HG03354 (cell line): ENCODE measurements around the gene CDA.

Source experiments
- ATAC-seq: cut with Tn5 transposase; IDR thresholded peaks from one replicate; pipeline ENCODE4 v1.9.1; 2021; ENCODE audit warnings: mild to moderate bottlenecking; ENCODE audit not compliant: unreplicated experiment, poor library complexity, severe bottlenecking

Gene CDA

DNA sequence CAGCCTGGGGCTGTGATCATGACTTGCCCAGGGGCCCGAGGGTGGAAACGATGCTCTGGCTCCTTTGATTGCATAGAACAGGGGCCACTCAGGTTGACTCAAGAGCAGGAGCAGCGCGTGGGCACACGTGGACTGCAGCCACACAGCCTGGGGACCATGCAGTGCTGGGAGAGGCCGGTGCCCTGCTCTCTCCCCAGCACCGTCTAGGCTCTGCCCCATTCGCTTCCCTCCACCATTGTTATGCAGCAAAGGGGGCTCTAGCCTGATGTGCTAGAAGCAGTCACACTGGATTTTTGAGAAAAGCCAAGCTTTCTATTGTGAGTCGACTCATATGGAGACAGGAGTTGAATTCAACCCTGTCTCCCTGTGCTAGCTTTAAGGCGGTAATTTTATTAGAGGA, 53.1 kb downstream of the CDA start:
- ATAC-seq, result no peak

DNA sequence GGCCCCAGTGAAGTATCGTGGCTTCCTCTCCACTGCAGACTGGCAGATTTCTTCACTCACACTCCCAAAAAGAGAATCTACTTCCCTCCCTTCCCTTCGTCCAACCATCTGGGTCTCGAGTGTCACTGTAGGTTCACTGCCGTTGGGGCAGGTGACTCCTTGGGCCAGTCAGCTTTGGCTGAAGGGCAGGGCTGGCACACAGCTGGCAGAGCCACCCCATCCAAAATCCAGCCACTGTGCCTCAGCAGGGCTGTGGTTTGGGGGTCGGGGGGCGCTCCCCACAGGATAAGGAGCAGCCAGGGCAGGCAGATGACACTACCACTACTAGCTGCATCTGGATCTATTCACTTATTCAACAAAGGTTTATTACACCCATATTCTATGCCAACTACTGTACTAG, 54.2 kb downstream of the CDA start:
- no peak for ATAC-seq

DNA sequence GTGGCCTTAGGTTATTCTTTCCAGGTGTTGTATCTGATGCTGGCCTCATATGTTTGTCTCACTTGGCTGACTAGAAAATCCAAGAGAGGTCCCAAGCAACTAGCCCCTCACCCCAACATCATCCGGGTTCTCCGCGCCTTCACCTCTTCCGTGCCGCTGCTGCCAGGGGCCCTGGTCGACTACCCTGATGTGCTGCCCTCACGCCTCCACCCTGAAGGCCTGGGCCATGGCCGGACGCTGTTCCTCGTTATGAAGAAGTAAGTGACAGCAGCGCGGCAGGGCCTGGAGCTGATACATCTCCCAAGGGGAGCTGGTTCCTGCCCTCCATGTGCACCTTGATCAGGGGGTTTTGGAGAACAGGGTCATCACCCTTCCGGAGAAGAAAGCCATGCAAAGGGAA, 55.5 kb downstream of the CDA start:
- ATAC-seq, result no peak

DNA sequence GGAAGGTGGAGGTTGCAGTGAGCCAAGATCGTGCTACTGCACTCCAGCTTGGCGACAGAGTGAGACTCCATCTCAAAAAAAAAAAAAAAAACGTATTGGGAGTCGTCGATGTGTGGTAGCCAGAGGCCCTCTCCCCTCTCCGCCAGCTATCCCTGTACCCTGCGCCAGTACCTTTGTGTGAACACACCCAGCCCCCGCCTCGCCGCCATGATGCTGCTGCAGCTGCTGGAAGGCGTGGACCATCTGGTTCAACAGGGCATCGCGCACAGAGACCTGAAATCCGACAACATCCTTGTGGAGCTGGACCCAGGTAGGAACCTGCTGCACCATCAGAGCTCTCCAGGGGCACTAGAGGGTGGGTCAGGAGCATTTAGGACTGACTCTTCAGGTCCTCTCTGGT, 56.5 kb downstream of the CDA start:
- ATAC-seq, result no peak

DNA sequence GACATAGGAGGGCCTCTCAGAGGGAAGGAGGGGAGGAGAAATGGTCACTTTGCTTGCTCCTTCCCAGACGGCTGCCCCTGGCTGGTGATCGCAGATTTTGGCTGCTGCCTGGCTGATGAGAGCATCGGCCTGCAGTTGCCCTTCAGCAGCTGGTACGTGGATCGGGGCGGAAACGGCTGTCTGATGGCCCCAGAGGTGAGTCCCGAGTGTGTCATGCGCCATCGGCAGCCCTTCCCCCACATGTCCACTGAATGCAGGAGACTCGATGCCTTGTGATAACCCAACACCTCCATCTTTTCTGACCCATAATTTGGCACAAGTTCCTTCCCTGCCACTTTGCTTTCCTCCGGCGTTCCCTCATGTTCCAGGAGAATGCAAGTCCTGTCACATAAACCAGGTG, 59.5 kb downstream of the CDA start:
- no peak for ATAC-seq

DNA sequence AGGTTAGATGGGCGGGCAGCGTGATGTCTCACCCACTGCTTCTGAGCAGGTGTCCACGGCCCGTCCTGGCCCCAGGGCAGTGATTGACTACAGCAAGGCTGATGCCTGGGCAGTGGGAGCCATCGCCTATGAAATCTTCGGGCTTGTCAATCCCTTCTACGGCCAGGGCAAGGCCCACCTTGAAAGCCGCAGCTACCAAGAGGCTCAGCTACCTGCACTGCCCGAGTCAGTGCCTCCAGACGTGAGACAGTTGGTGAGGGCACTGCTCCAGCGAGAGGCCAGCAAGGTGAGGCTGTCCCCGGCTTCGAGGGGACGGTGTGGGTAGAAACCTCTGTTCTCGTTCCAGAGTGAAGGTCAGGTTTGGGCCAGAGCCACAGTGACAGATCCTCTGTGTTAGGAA, 60.0 kb downstream of the CDA start:
- no peak for ATAC-seq

DNA sequence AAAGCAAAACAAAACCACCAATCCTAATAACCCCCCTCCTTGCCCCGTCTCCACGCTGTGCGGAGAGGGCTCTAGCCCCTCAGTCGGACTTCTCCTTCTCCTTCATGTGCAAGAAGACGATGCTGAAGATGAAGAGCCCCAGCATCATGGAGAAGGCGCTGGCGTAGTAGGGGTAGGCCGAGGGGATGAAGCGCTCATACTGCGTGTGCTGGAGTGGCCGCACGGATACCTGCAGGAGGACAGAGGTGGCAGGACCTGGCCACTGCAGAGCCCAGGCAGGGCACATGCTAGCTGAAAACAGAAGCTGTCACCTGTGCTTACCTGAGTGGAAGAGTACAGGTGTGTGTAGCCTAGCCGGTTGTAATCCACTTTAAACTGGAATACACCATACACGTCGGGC, 63.4 kb downstream of the CDA start:
- no peak for ATAC-seq

DNA sequence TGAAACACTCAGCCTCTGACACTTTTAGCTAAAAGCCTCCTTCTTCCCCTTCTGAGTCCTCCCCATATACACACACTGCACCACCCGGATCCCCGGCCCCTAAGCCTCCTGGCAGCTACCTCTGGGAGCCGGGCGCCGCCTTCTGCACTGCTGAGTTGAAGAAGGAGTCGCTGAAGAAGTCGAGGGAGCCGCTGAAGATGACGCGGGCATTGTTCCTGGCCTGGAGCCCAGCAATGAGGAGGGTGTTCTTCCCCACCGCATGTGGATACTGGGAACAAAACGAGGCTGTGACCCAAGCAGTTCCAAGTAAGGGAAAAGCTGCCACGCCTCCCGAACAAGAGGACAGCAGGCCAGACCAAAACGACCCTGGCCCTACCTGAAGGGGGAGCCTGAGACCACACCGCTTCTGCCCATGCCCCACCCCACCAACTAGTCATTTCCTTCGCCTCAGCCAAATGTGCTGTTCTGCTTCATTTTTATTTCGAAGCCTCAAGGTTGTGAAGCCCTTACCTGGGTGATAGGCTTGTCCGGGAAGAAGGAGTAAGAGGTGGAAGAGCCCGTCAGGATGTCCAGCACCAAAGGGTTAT, 65.3 kb downstream of the CDA start:
- ATAC-seq, result no peak

DNA sequence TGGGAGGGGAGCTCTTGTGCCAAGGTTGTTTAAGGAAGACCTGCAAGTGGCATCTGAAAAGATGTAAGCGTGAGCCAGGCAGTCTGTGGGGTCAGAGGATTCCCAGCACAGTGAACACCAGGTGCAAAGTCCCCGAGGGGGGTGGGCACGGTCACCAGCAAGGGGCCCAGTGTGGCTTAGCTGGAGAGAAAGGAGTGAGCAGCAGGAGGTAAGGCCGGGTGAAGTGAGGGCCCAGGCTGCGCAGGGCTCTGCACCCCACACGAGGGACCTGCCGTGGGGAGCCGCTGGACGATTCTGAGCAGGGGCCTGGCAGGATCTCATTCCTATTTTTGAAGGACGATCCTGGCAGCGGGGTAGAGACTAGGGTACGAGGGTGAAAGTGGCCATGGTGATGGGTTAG, 68.1 kb downstream of the CDA start:
- ATAC-seq, result no peak

DNA sequence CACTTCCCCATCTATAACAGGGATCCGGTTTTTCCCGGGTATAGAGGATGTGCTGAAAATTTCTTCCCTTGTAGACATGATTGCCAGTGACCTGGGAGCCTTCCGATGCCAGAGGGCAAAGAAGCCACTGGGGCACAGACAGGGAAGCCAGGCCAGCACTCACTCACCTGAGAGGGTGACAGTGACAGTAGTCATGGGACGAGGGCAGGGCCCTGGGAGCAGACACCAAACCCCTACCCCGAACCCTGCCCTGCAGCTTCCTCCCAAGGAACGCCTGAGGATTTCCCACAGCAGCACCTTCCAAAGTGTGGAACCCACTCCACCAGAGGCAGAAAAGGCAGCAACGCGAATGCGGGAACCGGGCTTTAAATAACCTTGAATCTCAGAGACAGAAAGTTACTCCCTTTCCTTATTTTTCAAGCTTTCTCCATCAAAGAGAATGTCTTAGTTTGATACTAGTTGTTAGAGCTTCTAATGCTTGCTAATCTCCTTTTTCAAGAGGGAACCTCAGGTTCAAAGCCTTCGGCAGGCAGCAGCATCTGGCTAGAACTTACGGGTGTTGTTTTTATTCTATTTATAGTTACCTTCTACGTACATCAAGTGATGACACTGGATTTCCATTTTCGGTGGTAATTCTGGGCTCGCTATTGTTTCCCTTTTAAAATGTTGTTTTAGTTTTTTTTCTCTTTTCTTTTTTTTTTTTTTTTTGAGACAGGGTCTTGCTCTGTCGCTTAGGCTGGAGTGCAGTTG, 69.4 kb downstream of the CDA start:
- ATAC-seq, result no peak

DNA sequence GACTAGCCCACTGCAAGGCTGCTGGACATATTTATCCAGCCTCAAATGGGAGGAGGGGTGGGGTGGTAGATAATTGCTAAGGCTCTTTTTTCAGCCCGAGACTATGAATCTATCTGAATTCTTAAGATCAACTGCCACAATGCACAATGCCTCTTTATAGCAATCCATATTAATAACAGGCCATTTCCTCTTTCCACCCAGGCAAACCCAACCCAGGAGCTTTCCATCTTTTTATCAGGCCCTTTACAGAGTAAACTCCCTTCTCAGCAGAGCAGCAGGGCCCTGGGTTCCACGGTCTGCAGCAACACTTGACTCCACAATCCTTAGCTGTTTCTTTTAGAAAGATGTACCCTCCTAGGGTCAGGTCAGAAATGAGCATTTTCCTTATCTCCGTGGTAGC, 71.5 kb downstream of the CDA start:
- ATAC-seq, result no peak

DNA sequence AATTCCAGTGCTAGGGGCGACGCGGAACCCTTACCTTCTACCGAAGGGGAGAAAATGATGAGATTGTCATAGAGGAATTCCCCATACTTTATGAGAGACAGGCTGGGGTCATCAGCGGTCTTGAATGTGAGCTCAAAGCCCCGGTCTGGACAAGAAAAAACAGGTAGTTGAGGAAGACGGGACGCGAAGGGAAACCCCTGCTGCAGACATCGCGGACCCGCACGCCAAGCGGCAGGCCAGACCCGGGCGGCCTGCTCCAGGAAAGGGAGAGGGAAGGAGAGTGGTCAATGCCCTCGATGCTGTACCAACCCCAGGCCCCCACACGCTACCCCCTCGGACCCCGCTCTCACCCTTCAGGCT, 71.9 kb downstream of the CDA start:
- no peak for ATAC-seq

DNA sequence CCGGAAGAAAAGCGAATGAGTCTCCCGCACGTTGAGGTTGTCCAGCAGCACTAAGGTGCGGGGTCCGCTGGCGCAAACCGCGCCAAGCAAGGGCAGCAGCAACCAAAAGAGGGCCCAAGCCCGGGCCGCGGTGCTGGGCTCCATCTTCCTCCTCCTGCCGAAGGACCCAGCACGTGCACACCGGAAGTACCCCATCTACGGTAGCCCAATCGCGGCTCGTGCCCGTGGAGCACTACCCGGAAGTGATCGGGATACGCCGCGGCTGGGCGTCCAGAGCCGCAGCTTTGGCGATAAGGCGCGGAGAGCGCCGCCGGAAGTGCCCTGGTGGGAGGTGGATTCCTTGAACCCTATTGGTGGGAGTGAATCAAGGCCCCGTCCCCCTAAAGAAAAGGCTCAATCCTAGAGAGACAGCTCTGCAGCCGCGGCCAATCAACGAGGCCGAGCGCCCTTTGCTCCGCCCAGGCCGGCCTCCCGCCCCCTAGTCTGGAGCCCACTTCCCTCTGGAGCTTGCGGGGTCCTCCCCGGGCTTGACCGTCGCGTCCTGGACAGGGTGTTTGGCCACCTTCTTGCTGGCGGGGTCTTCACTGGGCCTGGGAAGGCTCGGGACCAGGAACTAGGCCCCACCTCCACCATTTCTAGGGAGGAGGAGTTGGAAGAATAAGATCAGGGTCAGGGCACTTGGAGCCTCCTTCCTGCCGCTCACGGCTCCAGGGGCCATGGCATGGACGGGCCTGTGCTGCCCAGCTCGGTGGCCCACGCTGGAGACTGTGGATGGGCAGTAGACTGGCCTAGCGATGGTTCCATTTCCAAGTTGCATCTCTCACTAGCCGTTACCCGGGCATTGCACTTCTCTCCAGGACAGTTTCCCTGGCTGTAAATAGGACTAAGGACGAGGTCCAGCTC, 72.6 kb downstream of the CDA start, which contains the start of gene DDOST:
Gene DDOST (minus strand): TSS at position 163 of the 903 bp plus-strand sequence. CDS start 19 bp downstream, at position 144.
- ATAC-seq, result peak; percentile 97

DNA sequence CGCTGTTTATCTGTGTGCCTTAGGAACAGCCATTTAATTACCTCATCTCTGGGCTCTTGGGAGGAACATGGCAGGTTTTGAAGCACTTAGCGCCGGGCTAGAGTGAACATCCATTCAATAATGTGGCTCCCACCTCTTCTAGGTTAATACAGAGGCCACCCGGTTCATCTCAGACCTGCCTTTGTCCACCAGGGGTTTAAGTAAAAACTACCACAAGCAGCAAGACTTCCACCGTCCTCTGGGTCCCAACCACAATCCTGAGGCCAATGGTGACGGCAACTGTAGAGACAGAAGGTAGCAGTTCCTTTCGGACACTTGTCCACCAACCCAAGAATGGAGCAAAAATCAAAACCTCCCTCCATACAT, 73.2 kb downstream of the CDA start:
- no peak for ATAC-seq

DNA sequence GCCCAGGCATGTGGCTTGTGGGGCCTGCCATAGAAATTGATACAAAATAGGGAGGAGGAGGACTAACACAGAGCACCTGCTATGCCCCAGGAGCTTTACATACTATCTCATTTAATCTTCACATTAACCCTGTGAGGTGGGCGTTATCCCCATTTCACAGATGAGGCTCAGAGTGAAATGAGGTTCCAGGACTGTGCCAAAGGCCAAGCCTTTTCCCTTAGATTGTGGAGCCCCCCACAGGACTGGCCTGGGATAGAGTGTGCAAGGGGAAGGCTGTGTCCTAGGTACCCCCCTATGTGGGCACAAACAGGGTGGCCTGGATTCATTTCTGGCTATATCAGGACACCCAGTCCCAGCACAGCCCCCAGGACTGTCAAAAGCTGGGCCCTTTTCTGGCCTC, 74.5 kb downstream of the CDA start:
- no peak for ATAC-seq

DNA sequence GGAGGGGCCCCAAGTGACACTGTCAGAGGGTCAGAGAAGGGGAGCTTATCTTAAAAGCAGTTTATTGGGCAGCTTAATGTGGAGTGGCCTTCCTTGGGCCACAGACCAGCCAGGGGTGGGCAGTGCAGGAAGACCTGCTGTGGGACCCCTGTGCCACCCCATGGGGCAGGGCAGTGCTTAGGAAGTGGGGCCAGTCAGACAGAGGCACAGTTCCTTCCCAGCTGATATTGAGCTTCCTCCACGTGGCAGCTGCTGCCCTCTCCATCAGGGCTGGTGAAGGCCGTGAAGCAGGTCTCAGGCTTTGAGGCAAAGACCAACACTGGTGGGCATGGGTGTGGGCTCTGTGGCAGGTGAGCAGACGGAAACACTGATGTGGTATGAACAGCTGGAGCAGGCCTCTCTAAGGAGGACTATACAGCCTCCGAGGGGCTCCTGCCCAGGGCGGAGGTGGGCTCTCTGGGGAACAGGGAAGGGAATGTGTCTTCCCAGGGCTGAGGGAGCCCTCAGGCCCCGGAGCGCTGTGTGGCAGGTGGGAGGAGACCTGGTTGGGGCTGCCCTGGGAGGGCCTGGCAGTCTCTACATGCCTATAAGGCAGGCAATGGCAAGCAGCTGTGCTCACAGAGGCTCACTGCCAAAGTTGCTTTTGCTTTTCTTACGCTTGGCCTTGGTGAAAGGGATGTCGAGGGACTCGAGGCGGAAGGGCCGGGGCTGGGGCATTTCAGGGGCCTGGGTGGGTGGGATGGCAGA, 75.2 kb downstream of the CDA start:
- no peak for ATAC-seq

DNA sequence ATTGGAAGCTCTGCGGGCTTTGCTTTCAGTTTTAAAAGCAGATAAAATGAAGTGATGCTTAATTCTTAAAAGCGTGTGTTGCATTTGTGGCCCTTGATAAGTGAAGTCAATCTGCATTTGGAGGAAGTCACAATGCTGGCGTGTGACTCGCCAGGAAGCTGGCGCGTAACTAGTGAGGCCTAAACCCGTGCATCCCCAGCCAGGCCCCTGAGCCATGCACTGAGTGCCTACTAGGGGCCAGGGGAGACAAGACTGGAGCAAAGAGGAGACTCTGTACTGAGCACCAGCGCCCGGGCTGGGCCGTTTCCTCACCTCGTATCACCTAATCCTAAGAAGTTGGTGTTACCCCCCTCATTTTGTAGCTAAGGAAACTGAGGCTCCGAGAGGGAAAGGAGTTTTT, 76.8 kb downstream of the CDA start:
- no peak for ATAC-seq

DNA sequence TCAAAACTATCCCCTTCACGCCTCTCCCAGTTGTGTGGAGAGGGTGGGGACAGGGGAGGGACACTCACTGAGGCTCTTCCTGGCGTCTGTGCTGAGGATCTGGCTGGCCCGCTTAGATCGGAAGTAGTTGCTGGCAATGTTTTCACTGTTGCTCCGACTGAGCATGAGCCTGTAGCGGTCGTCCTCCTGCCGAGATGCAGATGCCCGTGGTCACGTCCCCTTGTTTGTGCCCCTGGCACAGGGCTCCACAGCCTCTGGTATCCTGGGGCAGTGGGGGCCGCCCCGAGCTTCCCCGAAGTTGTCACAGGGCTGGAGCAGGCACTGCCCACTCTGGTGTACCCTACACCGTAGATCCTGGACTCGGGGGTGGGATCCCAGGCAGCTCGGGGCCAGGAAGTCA, 77.2 kb downstream of the CDA start:
- ATAC-seq, result no peak

DNA sequence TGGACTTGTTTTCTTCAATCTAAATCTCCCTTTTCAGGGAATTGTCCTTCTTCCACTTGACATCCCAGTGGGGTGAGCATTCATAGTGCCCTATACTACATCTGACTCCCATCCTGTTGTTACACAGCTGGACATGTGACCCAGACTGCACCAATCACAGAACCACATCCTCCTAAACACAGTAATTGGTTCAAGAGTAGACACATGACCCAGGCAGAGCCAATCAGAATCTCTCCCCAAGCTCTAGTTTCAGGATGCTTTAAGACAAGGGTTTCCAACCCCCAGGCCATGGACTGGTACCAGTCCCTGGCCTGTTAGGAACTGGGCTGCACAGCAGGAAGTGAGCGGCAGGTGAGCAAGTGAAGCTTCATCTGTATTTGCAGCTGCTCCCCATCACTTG, 77.9 kb downstream of the CDA start:
- no peak for ATAC-seq
